ENCODE data around the gene PITPNM3. TPM values are rescaled to one million over a fixed set of nuclear protein-coding genes. Genes with fewer than 3 reads are reported as not detected.

Gene PITPNM3
- total RNA-seq, 3 donors from 2014 or later, result 12.2 to 15.9 (median 15.6) TPM

GRCh38 chr17:6549384-6550036 lies 6.8 kb downstream of the PITPNM3 start:
- DNase-seq, result peak in 1 of 3 donors; percentile 15
- intact Hi-C loops (cut with DNase I, micrococcal nuclease), result no loop called here
- no peaks in the 10 kb centered on the region for H3K9me3 ChIP-seq
- TF ChIP-seq, protein P1, sequence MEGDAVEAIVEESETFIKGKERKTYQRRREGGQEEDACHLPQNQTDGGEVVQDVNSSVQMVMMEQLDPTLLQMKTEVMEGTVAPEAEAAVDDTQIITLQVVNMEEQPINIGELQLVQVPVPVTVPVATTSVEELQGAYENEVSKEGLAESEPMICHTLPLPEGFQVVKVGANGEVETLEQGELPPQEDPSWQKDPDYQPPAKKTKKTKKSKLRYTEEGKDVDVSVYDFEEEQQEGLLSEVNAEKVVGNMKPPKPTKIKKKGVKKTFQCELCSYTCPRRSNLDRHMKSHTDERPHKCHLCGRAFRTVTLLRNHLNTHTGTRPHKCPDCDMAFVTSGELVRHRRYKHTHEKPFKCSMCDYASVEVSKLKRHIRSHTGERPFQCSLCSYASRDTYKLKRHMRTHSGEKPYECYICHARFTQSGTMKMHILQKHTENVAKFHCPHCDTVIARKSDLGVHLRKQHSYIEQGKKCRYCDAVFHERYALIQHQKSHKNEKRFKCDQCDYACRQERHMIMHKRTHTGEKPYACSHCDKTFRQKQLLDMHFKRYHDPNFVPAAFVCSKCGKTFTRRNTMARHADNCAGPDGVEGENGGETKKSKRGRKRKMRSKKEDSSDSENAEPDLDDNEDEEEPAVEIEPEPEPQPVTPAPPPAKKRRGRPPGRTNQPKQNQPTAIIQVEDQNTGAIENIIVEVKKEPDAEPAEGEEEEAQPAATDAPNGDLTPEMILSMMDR (IDR thresholded peaks at IDR 0.05), result no peak
- H3K36me3 ChIP-seq (ENCODE audit: low read depth), result no peaks in the 10 kb centered on the region
- H3K4me3 ChIP-seq, result no peak overlapping the region
- no peak for ATAC-seq
- H3K4me1 ChIP-seq (ENCODE audit: low read depth), result peaks cover 6% of the 10 kb centered on the region

- Histone ChIP-seq H3K4me3 (no peak overlapping the region), H3K36me3 (ENCODE audit: low read depth) (no peaks in the 10 kb centered on the region), H3K4me1 (ENCODE audit: low read depth) (peaks cover 6% of the 10 kb centered on the region), H3K9me3 (no peaks in the 10 kb centered on the region)
- ATAC-seq (no peak), DNase-seq (peak in 1 of 3 donors; percentile 24)
- TF ChIP-seq, protein P1 (IDR thresholded peaks at IDR 0.05), result no peak
- intact Hi-C loops (cut with DNase I, micrococcal nuclease), result no loop called here
These were observed 7.6 kb downstream of the PITPNM3 start for GRCh38 chr17:6548578-6549330.

DNA sequence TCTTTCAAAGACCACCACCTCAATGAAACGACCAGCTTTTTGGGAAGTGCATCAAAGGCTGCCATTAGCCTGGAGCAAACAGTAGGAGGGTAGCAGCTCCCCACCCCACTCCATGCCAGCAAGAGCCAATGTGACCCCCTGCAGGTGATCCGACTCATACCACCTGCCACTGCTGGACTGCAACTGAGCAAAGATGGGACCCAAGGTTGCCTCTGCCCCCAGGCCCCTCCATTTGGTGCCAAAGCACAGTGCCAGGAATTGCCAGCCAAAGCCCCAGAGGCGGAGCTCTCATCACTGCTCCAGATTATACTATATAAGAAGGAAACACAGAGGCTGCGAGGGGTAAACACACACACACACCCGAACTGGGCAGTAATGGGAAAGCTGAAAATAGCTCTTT lies 8.3 kb downstream of the PITPNM3 start:
- intact Hi-C loops (cut with DNase I, micrococcal nuclease), result no loop called here
- TF ChIP-seq, protein P1 (IDR thresholded peaks at IDR 0.05), result no peak
- ATAC-seq, result no peak

DNA sequence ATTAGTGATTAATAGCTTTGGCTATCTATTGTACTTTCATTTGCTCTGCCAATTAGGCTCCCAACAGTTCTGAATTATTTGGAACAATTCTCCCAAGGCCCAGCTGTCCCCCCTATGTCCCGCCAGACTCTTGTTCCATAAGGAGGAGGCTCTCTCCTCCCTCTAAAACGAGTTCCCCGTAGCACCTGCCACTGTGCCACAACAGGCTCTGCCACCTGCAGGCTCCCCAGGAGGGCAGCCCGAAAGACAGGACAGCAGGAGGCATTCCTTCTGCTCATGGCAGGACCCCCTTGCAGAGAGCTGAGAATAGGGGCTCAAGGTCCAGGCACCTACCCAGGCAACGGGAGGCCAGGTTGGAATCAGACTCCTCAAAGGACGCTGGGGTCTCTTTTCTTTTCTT lies 9.0 kb downstream of the PITPNM3 start:
- no peaks in the 10 kb centered on the region for H3K4me1 ChIP-seq (ENCODE audit: low read depth)
- no peak for ATAC-seq
- intact Hi-C loops (cut with DNase I, micrococcal nuclease), result no loop called here
- TF ChIP-seq, protein P1 (IDR thresholded peaks at IDR 0.05), result no peak
- no peaks in the 10 kb centered on the region for H3K9me3 ChIP-seq
- no peaks in the 10 kb centered on the region for H3K36me3 ChIP-seq (ENCODE audit: low read depth)
- no peak for DNase-seq
- H3K4me3 ChIP-seq, result no peak overlapping the region

More for the DNA sequence above, 8.3 kb downstream of the PITPNM3 start:
- DNase-seq, result peak in 1 of 3 donors; percentile 13
- Histone ChIP-seq H3K4me3 (no peak overlapping the region), H3K36me3 (ENCODE audit: low read depth) (no peaks in the 10 kb centered on the region), H3K9me3 (no peaks in the 10 kb centered on the region), H3K4me1 (ENCODE audit: low read depth) (peaks cover 6% of the 10 kb centered on the region)

- H3K36me3 ChIP-seq (ENCODE audit: low read depth), result no peaks in the 10 kb centered on the region
- DNase-seq (no peak), ATAC-seq (no peak)
- intact Hi-C loops (cut with DNase I, micrococcal nuclease), result no loop called here
- H3K4me3 ChIP-seq, result no peak overlapping the region
- no peaks in the 10 kb centered on the region for H3K9me3 ChIP-seq
- TF ChIP-seq, protein P1 (IDR thresholded peaks at IDR 0.05), result no peak
- no peaks in the 10 kb centered on the region for H3K4me1 ChIP-seq (ENCODE audit: low read depth)
These were observed 10.2 kb downstream of the PITPNM3 start for GRCh38 chr17:6546069-6546718.
